ENCODE results near the gene LECT2.

DNA sequence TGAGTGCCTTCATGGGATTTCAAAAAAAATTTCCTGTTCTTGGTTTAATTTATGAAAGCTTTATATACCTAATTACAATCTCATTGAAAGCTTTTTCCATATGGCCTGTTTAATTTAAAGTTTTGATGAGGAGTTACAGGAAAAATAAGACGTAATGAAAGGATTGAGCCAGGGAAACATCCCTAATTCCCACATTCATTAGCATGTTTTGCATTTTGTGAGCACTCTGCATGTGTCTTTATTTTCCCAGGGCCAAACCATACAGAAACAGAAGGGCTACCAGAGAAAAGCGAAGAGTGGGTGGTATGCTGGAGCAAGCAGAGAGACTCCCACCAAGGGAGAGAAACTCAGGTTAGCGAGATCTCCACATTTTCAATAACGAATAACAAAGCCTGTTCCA, 20.3 kb upstream of the LECT2 start:
- no peak for TF ChIP-seq POLR2A (IDR thresholded peaks at IDR 0.05)
- no peak for TF ChIP-seq CTCF (IDR thresholded peaks at IDR 0.05)
